Stimulated activated naive CD4-positive, alpha-beta T cell (primary cell): ENCODE measurements around the gene VIM.

Source experiments
- DNase-seq, 6 experiments: peaks; one replicate each; lab custom pipeline; 2025; lab: John Stamatoyannopoulos, UW

Gene VIM

GRCh38 chr10:17209881-17210280, 18.2 kb upstream of the VIM start:
- DNase-seq = no peak

GRCh38 chr10:17210361-17210760, 17.7 kb upstream of the VIM start:
- DNase-seq = no peak

GRCh38 chr10:17212802-17213221, 15.2 kb upstream of the VIM start:
- DNase-seq = no peak

GRCh38 chr10:17213646-17214349, 14.2 kb upstream of the VIM start:
- DNase-seq = no peak

- DNase-seq = no peak
Measured at GRCh38 chr10:17214526-17214925, 13.5 kb upstream of the VIM start.

GRCh38 chr10:17214971-17215781, 12.9 kb upstream of the VIM start:
- no peak for DNase-seq

GRCh38 chr10:17215782-17216122, 12.3 kb upstream of the VIM start:
- DNase-seq = no peak

GRCh38 chr10:17216217-17216900, 11.7 kb upstream of the VIM start:
- DNase-seq = no peak

- DNase-seq = no peak
Measured at GRCh38 chr10:17216901-17217395, 11.1 kb upstream of the VIM start.

GRCh38 chr10:17217631-17218232, 10.3 kb upstream of the VIM start:
- no peak for DNase-seq

- DNase-seq = no peak
Measured at GRCh38 chr10:17219024-17219423, 9.0 kb upstream of the VIM start.

GRCh38 chr10:17220652-17221100, 7.4 kb upstream of the VIM start:
- DNase-seq = no peak

- no peak for DNase-seq
Measured at GRCh38 chr10:17222329-17222728, 5.7 kb upstream of the VIM start.

GRCh38 chr10:17225808-17226207, 2.2 kb upstream of the VIM start:
- DNase-seq = no peak

- no peak for DNase-seq
Measured at GRCh38 chr10:17226891-17227303, 1.1 kb upstream of the VIM start.

GRCh38 chr10:17227367-17228090, 512 bp upstream of the VIM start:
- DNase-seq = peak in 4 of 6 experiments; percentile 20 to 73 (median 62)

GRCh38 chr10:17229016-17229716, 1.1 kb downstream of the VIM start:
- peak; percentile 57 to 88 (median 75) for DNase-seq

- no peak for DNase-seq
Measured at GRCh38 chr10:17229717-17229966, 1.6 kb downstream of the VIM start.

GRCh38 chr10:17229967-17230682, 2.1 kb downstream of the VIM start:
- peak; percentile 80 to 97 (median 88) for DNase-seq

GRCh38 chr10:17231788-17232187, 3.7 kb downstream of the VIM start:
- no peak for DNase-seq
